Spleen (tissue), 7 donors: ENCODE measurements around the gene PACRG.

Experiments
- POLR2A ChIP-seq, 3 donors: fragments of 450-650 bp; IDR thresholded peaks; one replicate each; pipeline ENCODE4 v1.5.1; 2017; ENCODE audit warnings: antibody characterized with exemption in 3 of 3, mild to moderate bottlenecking in 1 of 3
- POLR2AphosphoS5 ChIP-seq, 3 donors: sonication (generic); formaldehyde crosslinking; IDR thresholded peaks; one replicate each; pipeline ENCODE4 v1.5.1; 2017; ENCODE audit warnings: antibody characterized with exemption in 3 of 3
- TF ChIP-seq, protein P1 (sequence below), 11 experiments: fragments of 200-600 bp in 7 of 11; fragments of 450-650 bp in 4 of 11; sonication (generic) in 4 of 11; IDR thresholded peaks in 8 of 11; conservative IDR thresholded peaks in 3 of 11; 1 replicate in 7 of 11; 2 replicates in 4 of 11; pipeline versions ENCODE4 v1.4.0 to v1.8.0; 2016 to 2021; ENCODE audit warnings: antibody characterized with exemption in 11 of 11, inconsistent platforms in 4 of 11, mild to moderate bottlenecking in 1 of 11
- donor health status: DM: no; HTN: no; CAD: no; lungs with moderate emphysema.
- donor health status: DM: no; HTN: no; CAD: no.
- donor health status: DM: no; HTN: no; CAD: no.

DNA sequence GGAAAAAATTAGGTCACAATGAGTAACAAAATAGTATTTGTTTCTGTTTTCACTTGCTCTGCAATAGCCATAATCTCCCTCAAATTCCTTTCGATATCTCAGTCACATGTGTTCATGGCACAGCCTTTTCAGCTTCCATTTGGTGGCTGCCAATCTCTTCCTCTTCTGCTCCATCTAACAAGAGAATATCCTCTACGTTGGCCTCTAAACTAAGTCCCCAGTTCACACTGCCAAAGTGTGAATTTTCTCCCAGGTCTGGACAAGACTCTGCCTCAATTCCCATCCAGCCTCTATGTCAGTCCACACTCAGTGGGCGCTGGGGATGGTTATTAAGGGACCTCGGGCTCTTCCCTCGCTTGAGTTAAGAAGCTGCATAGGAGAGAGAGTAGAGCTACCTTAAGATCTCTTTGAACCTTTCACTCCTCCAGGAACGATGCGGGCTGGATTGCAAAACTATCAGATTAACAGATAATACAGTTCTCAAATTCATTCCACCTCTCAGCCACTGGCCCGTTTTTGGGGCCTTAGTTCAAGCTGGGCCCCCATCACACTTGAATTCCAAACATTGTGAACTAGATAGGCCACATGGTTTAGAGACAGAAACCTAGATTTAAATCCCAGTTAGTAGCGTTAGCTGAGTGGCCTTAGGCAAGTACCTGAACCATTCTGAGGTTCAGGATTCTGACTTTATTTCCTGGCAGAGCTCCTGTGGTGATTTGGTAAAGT lies 436.6 kb downstream of the PACRG start:
- TF ChIP-seq, protein P1, sequence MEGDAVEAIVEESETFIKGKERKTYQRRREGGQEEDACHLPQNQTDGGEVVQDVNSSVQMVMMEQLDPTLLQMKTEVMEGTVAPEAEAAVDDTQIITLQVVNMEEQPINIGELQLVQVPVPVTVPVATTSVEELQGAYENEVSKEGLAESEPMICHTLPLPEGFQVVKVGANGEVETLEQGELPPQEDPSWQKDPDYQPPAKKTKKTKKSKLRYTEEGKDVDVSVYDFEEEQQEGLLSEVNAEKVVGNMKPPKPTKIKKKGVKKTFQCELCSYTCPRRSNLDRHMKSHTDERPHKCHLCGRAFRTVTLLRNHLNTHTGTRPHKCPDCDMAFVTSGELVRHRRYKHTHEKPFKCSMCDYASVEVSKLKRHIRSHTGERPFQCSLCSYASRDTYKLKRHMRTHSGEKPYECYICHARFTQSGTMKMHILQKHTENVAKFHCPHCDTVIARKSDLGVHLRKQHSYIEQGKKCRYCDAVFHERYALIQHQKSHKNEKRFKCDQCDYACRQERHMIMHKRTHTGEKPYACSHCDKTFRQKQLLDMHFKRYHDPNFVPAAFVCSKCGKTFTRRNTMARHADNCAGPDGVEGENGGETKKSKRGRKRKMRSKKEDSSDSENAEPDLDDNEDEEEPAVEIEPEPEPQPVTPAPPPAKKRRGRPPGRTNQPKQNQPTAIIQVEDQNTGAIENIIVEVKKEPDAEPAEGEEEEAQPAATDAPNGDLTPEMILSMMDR (IDR thresholded peaks at IDR 0.05 in 8 of 11, conservative IDR thresholded peaks at IDR 0.05 in 3 of 11) = no peak
- TF ChIP-seq POLR2A (IDR thresholded peaks at IDR 0.05) (no peak), POLR2AphosphoS5 (IDR thresholded peaks at IDR 0.05) (no peak)
